H1 (cell line): ENCODE data around the gene CD46. TPM values are rescaled to one million over a fixed set of nuclear protein-coding genes. Genes with fewer than 3 reads are reported as not detected.

Experiments
- CTCF ChIA-PET: fragments of 300-600 bp; sonication (Branson Sonifier 250); formaldehyde crosslinking; loops from one replicate; lab custom pipeline; 2021; ENCODE audit not compliant: partially characterized antibody; lab: Charles Lee
- POLR2A ChIA-PET: fragments of 300-600 bp; sonication (Branson Sonifier 250); formaldehyde crosslinking; loops from one replicate; lab custom pipeline; 2021; ENCODE audit warnings: inconsistent platforms; ENCODE audit not compliant: partially characterized antibody; lab: Charles Lee
- DNase-seq, 2 experiments: peaks; one replicate each; pipeline versions ENCODE4 v3.0.0 to v3.0.0-alpha.2; 2010 to 2022; ENCODE audit warnings: low spot score in 2 of 2, low read depth in 1 of 2, mixed read lengths in 1 of 2
- FAIRE-seq: peaks from 2 replicates; lab custom pipeline; 2011; peaks lifted over from hg19 to GRCh38; lab: Jason Lieb, UNC
- H2AFZ ChIP-seq: 2 replicates; pipeline ENCODE4 v1.8.1; 2012; ENCODE audit warnings: low read length, inconsistent platforms
- H2AK5ac ChIP-seq: 2 replicates; pipeline ENCODE4 v1.6.1; 2013; ENCODE audit warnings: low read depth, low read length
- H2BK120ac ChIP-seq: replicated peaks from 2 replicates; pipeline ENCODE3; 2013; ENCODE audit warnings: low read depth, low read length, inconsistent platforms
- H2BK12ac ChIP-seq: 2 replicates; pipeline ENCODE4 v1.6.1; 2013; ENCODE audit warnings: low read depth, low read length
- H2BK15ac ChIP-seq: 2 replicates; pipeline ENCODE4 v1.6.1; 2013; ENCODE audit warnings: low read length
- H2BK20ac ChIP-seq: 2 replicates; pipeline ENCODE4 v1.6.1; 2013; ENCODE audit warnings: low read length
- H2BK5ac ChIP-seq: 2 replicates; pipeline ENCODE4 v1.6.1; 2013; ENCODE audit warnings: low read depth, low read length
- H3K14ac ChIP-seq: 2 replicates; pipeline ENCODE4 v1.6.1; 2013; ENCODE audit warnings: inconsistent platforms; ENCODE audit not compliant: insufficient read length
- H3K18ac ChIP-seq: 2 replicates; pipeline ENCODE4 v1.6.1; 2013; ENCODE audit warnings: low read length; ENCODE audit errors: extremely low read depth
- H3K23ac ChIP-seq: 2 replicates; pipeline ENCODE4 v1.6.1; 2013; ENCODE audit warnings: inconsistent platforms; ENCODE audit not compliant: insufficient read length
- H3K23me2 ChIP-seq: 2 replicates; pipeline ENCODE4 v1.6.1; 2013; ENCODE audit warnings: low read depth, low read length
- H3K27ac ChIP-seq: 2 replicates; pipeline ENCODE4 v1.6.1; 2011; ENCODE audit warnings: low read depth, low read length, inconsistent platforms
- H3K27me3 ChIP-seq, 4 experiments: replicated peaks in 1 of 4; 1 replicate in 1 of 4; 2 replicates in 3 of 4; pipeline versions ENCODE4 v1.6.1 to v1.8.1; 2011 to 2013; ENCODE audit warnings: low read length in 3 of 4, mild to moderate bottlenecking in 3 of 4, inconsistent platforms in 2 of 4, mixed read lengths in 2 of 4, moderate library complexity in 1 of 4; ENCODE audit not compliant: control insufficient read depth in 3 of 4, insufficient read depth in 3 of 4; ENCODE audit errors: extremely low read depth in 1 of 4
- H3K36me3 ChIP-seq, 4 experiments: 2 replicates each; pipeline versions ENCODE4 v1.6.1 to v1.8.1; 2011 to 2013; ENCODE audit warnings: mild to moderate bottlenecking in 4 of 4, low read length in 3 of 4, moderate library complexity in 2 of 4, control low read depth in 1 of 4, inconsistent platforms in 1 of 4; ENCODE audit not compliant: insufficient read depth in 4 of 4, control insufficient read depth in 2 of 4
- H3K4ac ChIP-seq: replicated peaks from 2 replicates; pipeline ENCODE3; 2013; ENCODE audit warnings: low read length, low read depth, mixed read lengths, inconsistent platforms; ENCODE audit not compliant: insufficient read length
- H3K4me1 ChIP-seq, 4 experiments: replicated peaks in 1 of 4; 1 replicate in 1 of 4; 2 replicates in 3 of 4; pipeline versions ENCODE4 v1.6.1 to v1.8.1; 2011 to 2013; ENCODE audit warnings: low read length in 3 of 4, inconsistent platforms in 2 of 4, mixed read lengths in 1 of 4; ENCODE audit not compliant: insufficient read depth in 4 of 4, control insufficient read depth in 3 of 4
- H3K4me2 ChIP-seq, 2 experiments: 2 replicates each; pipeline versions ENCODE4 v1.6.1 to v1.8.1; 2011 to 2013; ENCODE audit warnings: low read depth in 2 of 2, low read length in 2 of 2, control low read depth in 1 of 2, inconsistent platforms in 1 of 2, mild to moderate bottlenecking in 1 of 2; ENCODE audit not compliant: insufficient read depth in 1 of 2
- H3K4me3 ChIP-seq, 4 experiments: fragments of 200-600, 300-600 bp in 1 of 4; sonication (generic), shearing (Covaris generic), sonication (Bioruptor Twin) in 1 of 4; 2 replicates each; pipeline versions ENCODE4 v1.5.1 to v1.8.1; 2011 to 2016; ENCODE audit warnings: low read length in 4 of 4, low read depth in 3 of 4, control low read depth in 2 of 4, inconsistent platforms in 2 of 4, mild to moderate bottlenecking in 2 of 4, mixed read lengths in 1 of 4, moderate library complexity in 1 of 4; ENCODE audit not compliant: insufficient read depth in 2 of 4; ENCODE audit errors: extremely low read depth in 1 of 4
- H3K56ac ChIP-seq: replicated peaks from 2 replicates; pipeline ENCODE3; 2013; ENCODE audit warnings: low read depth, mild to moderate bottlenecking, mixed read lengths, low read length, inconsistent platforms; ENCODE audit not compliant: insufficient read length
- H3K79me1 ChIP-seq: 2 replicates; pipeline ENCODE4 v1.6.1; 2013; ENCODE audit warnings: low read depth, low read length, control low read depth
- H3K79me2 ChIP-seq, 2 experiments: 2 replicates each; pipeline versions ENCODE4 v1.6.1 to v1.8.1; 2012 to 2013; ENCODE audit warnings: low read length in 2 of 2, mild to moderate bottlenecking in 2 of 2, inconsistent platforms in 1 of 2; ENCODE audit not compliant: insufficient read depth in 2 of 2, control insufficient read depth in 1 of 2
- H3K9ac ChIP-seq, 4 experiments: replicated peaks in 1 of 4; 1 replicate in 1 of 4; 2 replicates in 3 of 4; pipeline versions ENCODE4 v1.6.1 to v1.8.1; 2011 to 2013; ENCODE audit warnings: low read depth in 3 of 4, low read length in 3 of 4, control low read depth in 2 of 4, mild to moderate bottlenecking in 2 of 4, moderate library complexity in 2 of 4, inconsistent platforms in 1 of 4; ENCODE audit errors: extremely low read depth in 1 of 4
- H3K9me3 ChIP-seq, 2 experiments: 2 replicates each; pipeline versions ENCODE4 v1.6.1 to v1.8.1; 2012 to 2013; ENCODE audit warnings: mild to moderate bottlenecking in 2 of 2, moderate library complexity in 2 of 2, control low read depth in 1 of 2, inconsistent platforms in 1 of 2, low read depth in 1 of 2, low read length in 1 of 2, mixed read lengths in 1 of 2; ENCODE audit not compliant: insufficient read depth in 2 of 2
- H4K20me1 ChIP-seq, 2 experiments: replicated peaks in 1 of 2; 2 replicates each; pipeline versions ENCODE3 to v1.8.1; 2011 to 2013; ENCODE audit warnings: inconsistent platforms in 2 of 2, low read length in 2 of 2, mild to moderate bottlenecking in 1 of 2; ENCODE audit not compliant: insufficient read depth in 2 of 2, control insufficient read depth in 1 of 2
- H4K5ac ChIP-seq: 2 replicates; pipeline ENCODE4 v1.6.1; 2013; ENCODE audit warnings: low read length, low read depth, mixed read lengths, inconsistent platforms; ENCODE audit not compliant: insufficient read length
- H4K8ac ChIP-seq: 2 replicates; pipeline ENCODE4 v1.8.0; 2013; ENCODE audit warnings: mild to moderate bottlenecking, moderate library complexity, low read length, inconsistent platforms; ENCODE audit not compliant: insufficient read depth; ENCODE audit errors: extremely low read depth
- H4K91ac ChIP-seq: replicated peaks from 2 replicates; pipeline ENCODE3; 2013; ENCODE audit warnings: low read length, mixed read lengths, inconsistent platforms; ENCODE audit not compliant: insufficient read length
- BCL11A ChIP-seq, 2 experiments: IDR thresholded peaks; one replicate each; pipeline ENCODE4 v1.6.1; 2011; ENCODE audit warnings: low read depth in 2 of 2, low read length in 2 of 2, mild to moderate bottlenecking in 2 of 2
- CBX8 ChIP-seq: fragments of 300-800, 300-1000 bp; sonication (generic); IDR thresholded peaks from 2 replicates; pipeline ENCODE4 v1.7.1; 2016; ENCODE audit warnings: low read depth, low read length, borderline replicate concordance
- CREB1 ChIP-seq: IDR thresholded peaks from 2 replicates; pipeline ENCODE4 v1.6.1; 2012; ENCODE audit warnings: inconsistent platforms
- JUN ChIP-seq: IDR thresholded peaks from 2 replicates; pipeline ENCODE4 v1.6.1; 2011; ENCODE audit warnings: low read depth, mild to moderate bottlenecking, improper control_type of control experiment, low read length
- KDM4A ChIP-seq: IDR thresholded peaks from one replicate; pipeline ENCODE4 v1.7.1; 2012; ENCODE audit warnings: low read depth, mild to moderate bottlenecking, moderate library complexity, low read length, inconsistent platforms; ENCODE audit not compliant: severe bottlenecking
- MAX ChIP-seq: IDR thresholded peaks from 2 replicates; pipeline ENCODE4 v1.6.1; 2012; ENCODE audit warnings: inconsistent platforms
- POU5F1 ChIP-seq: IDR thresholded peaks from 2 replicates; pipeline ENCODE4 v1.6.1; 2011; ENCODE audit warnings: low read depth, mild to moderate bottlenecking, low read length, moderate library complexity
- RAD21 ChIP-seq, 2 experiments: IDR thresholded peaks in 1 of 2; conservative IDR thresholded peaks in 1 of 2; 2 replicates each; pipeline ENCODE4 v1.6.1; 2011; ENCODE audit warnings: low read depth in 2 of 2, low read length in 2 of 2, improper control_type of control experiment in 1 of 2, inconsistent platforms in 1 of 2, mild to moderate bottlenecking in 1 of 2, moderate library complexity in 1 of 2
- SIX5 ChIP-seq: IDR thresholded peaks from 2 replicates; pipeline ENCODE4 v1.6.1; 2011; ENCODE audit warnings: mild to moderate bottlenecking, low read depth, low read length
- SP4 ChIP-seq: IDR thresholded peaks from 2 replicates; pipeline ENCODE4 v1.6.1; 2012; ENCODE audit warnings: low read length, inconsistent platforms
- WGBS, 2 experiments: shearing (Covaris generic) in 1 of 2; methylation state at CpG; one replicate each; pipeline versions ENCODE4 v1.1.6 to v1.1.7; 2013 to 2015; ENCODE audit warnings: low lambda C conversion rate in 2 of 2, mixed read lengths in 2 of 2, inconsistent platforms in 1 of 2, low coverage in 1 of 2, missing lambda C conversion rate in 1 of 2; ENCODE audit not compliant: insufficient replicate concordance in 2 of 2, insufficient coverage in 1 of 2, insufficient read length in 1 of 2; ENCODE audit errors: extremely low coverage in 1 of 2, missing lambda C conversion rate in 1 of 2; 5-methylcytosine and 5-hydroxymethylcytosine counted together
- polyA plus RNA-seq, 7 experiments: library from polyadenylated mRNA; depleted of rRNA in 3 of 7; stranded (reverse) in 5 of 7; unstranded in 2 of 7; fragments of >200 nt in 5 of 7; fragments of 200-250 nt in 2 of 7; gene quantifications; 1 replicate in 5 of 7; 2 replicates in 1 of 7; 4 replicates in 1 of 7; pipeline versions ENCODE4 v1.2.1 to v1.2.3, GENCODE V29; 2011 to 2013; ENCODE audit warnings: missing spikeins in 2 of 7, mixed read lengths in 2 of 7
- total RNA-seq: library from RNA; stranded (reverse); fragmentation: NEBNext Ultra II Directional; extraction: Animal tissue kit (Norgen Biotek cat#: 25700); gene quantifications from 2 replicates; pipeline ENCODE4 v1.2.1, GENCODE V29; 2021

Gene CD46
- total and polyA plus RNA-seq, 2 of the 8 experiments (the other 6 are each of a cell fraction or from before 2014, with no cell fraction given), result 60.9 to 113 TPM

DNA sequence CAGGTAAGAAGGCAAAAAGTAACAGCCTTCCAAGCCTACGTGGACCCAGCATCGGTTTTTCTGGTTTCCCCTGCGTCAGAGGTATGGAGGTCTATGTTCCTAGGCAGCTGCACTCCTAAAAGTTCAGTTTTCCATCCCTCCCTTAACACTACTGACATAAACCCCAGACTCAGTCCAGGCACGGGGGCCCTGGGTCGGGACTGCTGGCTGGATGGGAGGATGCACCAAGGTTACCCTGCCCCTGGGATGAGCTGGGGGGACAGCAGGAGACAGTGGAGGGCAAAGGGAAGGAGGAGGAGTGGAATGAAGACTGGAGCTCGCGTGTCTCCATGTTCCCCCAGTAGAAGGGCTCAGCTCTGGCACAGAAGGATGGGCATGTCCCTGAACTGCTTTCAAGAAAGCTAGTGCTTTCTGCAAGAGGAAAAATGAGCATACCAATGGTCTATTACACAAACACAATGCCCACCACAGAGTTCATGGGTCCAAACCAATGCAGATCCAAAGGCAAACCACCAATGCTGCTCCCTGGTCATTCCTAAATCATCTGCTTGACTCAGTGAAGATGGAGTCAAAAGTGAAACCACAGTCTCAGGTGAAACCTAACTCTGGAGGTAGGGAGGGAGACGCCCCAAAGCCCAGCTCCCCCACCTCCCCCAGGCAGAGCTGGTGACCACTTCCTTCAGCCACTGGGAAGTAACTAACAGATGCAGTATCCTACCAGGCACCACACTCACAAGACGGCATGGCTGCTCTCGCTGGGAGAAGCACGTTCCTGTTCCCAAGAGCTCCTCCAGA lies 54.9 kb downstream of the CD46 start:
- no peaks in the 10 kb centered on the region for H3K79me1 ChIP-seq
- POLR2A ChIA-PET, result interaction anchor here (1.9 kb wide), 1 partner anchor 10 kb away, joined by 8 read pairs; no protein-coding TSS in a partner anchor
- WGBS, 2 experiments, result 86% methylated on average over 11 of the region's 11 CpGs; no CpG with 5 or more reads in 1 of the 2 experiments
- no peak overlapping the region for H4K91ac ChIP-seq
- no peak for FAIRE-seq
- no peak overlapping the region for H3K23ac ChIP-seq
- peaks cover 0 to 3% (median 2%) of the 10 kb centered on the region in 4 experiments; a peak in 2 of 7 replicates for H3K4me1 ChIP-seq
- no peak overlapping the region for H2AK5ac ChIP-seq
- no peak overlapping the region for H3K18ac ChIP-seq
- H4K8ac ChIP-seq, result no peak overlapping the region
- no peak overlapping the region for H2BK5ac ChIP-seq
- no peak overlapping the region for H3K4me3 ChIP-seq
- H3K4ac ChIP-seq, result no peak overlapping the region
- no peak overlapping the region for H2BK15ac ChIP-seq
- no peak overlapping the region for H3K56ac ChIP-seq
- H2BK20ac ChIP-seq, result no peak overlapping the region
- no peaks in the 10 kb centered on the region for H3K9me3 ChIP-seq
- TF ChIP-seq BCL11A (IDR thresholded peaks at IDR 0.05; ENCODE audit: low read depth in 2 of 2, low read length in 2 of 2) (no peak), JUN (no peak), SP4 (no peak), KDM4A (no peak), POU5F1 (no peak), RAD21 (IDR thresholded peaks at IDR 0.05 in 1 of 2, conservative IDR thresholded peaks at IDR 0.05 in 1 of 2; ENCODE audit: low read depth in 2 of 2, low read length in 2 of 2) (no peak), SIX5 (no peak), CREB1 (no peak), MAX (no peak), CBX8 (no peak)
- no peak for DNase-seq
- no peaks in the 10 kb centered on the region for H3K79me2 ChIP-seq
- no peaks in the 10 kb centered on the region; a peak in 2 of 7 replicates for H3K27me3 ChIP-seq
- H3K36me3 ChIP-seq, result no peaks in the 10 kb centered on the region
- no peak overlapping the region for H3K9ac ChIP-seq
- H2BK12ac ChIP-seq, result no peak overlapping the region
- H3K4me2 ChIP-seq, result no peak overlapping the region
- no peak overlapping the region for H3K14ac ChIP-seq
- H2BK120ac ChIP-seq, result no peak overlapping the region
- H2AFZ ChIP-seq, result no peak overlapping the region
- H3K27ac ChIP-seq, result no peak overlapping the region
- H4K20me1 ChIP-seq, result no peaks in the 10 kb centered on the region
- H4K5ac ChIP-seq, result no peak overlapping the region
- CTCF ChIA-PET, result interaction anchor here (1.1 to 1.8 kb wide), 5 partner anchors 9 to 157 kb away, joined by 4 to 10 read pairs (median 4); no protein-coding TSS in a partner anchor
- H3K23me2 ChIP-seq, result no peaks in the 10 kb centered on the region
